ENCODE results near the gene GAS2L3.

GRCh38 chr12:100529756-100530350 lies 43.6 kb upstream of the GAS2L3 start:
- no peak for TF ChIP-seq POLR2A (IDR thresholded peaks at IDR 0.05)
- TF ChIP-seq, protein P1, sequence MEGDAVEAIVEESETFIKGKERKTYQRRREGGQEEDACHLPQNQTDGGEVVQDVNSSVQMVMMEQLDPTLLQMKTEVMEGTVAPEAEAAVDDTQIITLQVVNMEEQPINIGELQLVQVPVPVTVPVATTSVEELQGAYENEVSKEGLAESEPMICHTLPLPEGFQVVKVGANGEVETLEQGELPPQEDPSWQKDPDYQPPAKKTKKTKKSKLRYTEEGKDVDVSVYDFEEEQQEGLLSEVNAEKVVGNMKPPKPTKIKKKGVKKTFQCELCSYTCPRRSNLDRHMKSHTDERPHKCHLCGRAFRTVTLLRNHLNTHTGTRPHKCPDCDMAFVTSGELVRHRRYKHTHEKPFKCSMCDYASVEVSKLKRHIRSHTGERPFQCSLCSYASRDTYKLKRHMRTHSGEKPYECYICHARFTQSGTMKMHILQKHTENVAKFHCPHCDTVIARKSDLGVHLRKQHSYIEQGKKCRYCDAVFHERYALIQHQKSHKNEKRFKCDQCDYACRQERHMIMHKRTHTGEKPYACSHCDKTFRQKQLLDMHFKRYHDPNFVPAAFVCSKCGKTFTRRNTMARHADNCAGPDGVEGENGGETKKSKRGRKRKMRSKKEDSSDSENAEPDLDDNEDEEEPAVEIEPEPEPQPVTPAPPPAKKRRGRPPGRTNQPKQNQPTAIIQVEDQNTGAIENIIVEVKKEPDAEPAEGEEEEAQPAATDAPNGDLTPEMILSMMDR (IDR thresholded peaks at IDR 0.05) = no peak

Data from thyroid gland (tissue), 4 donors.